ENCODE measurements around the gene NFE2L1. TPM values are rescaled to one million over a fixed set of nuclear protein-coding genes. Genes with fewer than 3 reads are reported as not detected.

Gene NFE2L1
- total and polyA plus RNA-seq, 9 of the 15 experiments (the other 6 are each of a cell fraction or from before 2014, with no cell fraction given) = 2.0 to 68.6 (median 39.7) TPM

GRCh38 chr17:48055531-48056245 lies 7.5 kb downstream of the NFE2L1 start (continued):
- TF ChIP-seq, protein P1, sequence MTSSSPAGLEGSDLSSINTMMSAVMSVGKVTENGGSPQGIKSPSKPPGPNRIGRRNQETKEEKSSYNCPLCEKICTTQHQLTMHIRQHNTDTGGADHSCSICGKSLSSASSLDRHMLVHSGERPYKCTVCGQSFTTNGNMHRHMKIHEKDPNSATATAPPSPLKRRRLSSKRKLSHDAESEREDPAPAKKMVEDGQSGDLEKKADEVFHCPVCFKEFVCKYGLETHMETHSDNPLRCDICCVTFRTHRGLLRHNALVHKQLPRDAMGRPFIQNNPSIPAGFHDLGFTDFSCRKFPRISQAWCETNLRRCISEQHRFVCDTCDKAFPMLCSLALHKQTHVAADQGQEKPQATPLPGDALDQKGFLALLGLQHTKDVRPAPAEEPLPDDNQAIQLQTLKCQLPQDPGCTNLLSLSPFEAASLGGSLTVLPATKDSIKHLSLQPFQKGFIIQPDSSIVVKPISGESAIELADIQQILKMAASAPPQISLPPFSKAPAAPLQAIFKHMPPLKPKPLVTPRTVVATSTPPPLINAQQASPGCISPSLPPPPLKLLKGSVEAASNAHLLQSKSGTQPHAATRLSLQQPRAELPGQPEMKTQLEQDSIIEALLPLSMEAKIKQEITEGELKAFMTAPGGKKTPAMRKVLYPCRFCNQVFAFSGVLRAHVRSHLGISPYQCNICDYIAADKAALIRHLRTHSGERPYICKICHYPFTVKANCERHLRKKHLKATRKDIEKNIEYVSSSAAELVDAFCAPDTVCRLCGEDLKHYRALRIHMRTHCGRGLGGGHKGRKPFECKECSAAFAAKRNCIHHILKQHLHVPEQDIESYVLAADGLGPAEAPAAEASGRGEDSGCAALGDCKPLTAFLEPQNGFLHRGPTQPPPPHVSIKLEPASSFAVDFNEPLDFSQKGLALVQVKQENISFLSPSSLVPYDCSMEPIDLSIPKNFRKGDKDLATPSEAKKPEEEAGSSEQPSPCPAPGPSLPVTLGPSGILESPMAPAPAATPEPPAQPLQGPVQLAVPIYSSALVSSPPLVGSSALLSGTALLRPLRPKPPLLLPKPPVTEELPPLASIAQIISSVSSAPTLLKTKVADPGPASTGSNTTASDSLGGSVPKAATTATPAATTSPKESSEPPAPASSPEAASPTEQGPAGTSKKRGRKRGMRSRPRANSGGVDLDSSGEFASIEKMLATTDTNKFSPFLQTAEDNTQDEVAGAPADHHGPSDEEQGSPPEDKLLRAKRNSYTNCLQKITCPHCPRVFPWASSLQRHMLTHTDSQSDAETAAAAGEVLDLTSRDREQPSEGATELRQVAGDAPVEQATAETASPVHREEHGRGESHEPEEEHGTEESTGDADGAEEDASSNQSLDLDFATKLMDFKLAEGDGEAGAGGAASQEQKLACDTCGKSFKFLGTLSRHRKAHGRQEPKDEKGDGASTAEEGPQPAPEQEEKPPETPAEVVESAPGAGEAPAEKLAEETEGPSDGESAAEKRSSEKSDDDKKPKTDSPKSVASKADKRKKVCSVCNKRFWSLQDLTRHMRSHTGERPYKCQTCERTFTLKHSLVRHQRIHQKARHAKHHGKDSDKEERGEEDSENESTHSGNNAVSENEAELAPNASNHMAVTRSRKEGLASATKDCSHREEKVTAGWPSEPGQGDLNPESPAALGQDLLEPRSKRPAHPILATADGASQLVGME (CRISPR knock-in tag; IDR thresholded peaks at IDR 0.05) = peak; percentile 51; the same call in 1 of the 2 replicates
- TF ChIP-seq ZNF668 (CRISPR knock-in tag; IDR thresholded peaks at IDR 0.05) (no peak; the same call in 1 of the 2 replicates), ZBTB5 (IDR thresholded peaks at IDR 0.05) (no peak), EP300 (IDR thresholded peaks at IDR 0.05; ENCODE audit: low read length) (peak; percentile 85)
- TF ChIP-seq, protein P2, sequence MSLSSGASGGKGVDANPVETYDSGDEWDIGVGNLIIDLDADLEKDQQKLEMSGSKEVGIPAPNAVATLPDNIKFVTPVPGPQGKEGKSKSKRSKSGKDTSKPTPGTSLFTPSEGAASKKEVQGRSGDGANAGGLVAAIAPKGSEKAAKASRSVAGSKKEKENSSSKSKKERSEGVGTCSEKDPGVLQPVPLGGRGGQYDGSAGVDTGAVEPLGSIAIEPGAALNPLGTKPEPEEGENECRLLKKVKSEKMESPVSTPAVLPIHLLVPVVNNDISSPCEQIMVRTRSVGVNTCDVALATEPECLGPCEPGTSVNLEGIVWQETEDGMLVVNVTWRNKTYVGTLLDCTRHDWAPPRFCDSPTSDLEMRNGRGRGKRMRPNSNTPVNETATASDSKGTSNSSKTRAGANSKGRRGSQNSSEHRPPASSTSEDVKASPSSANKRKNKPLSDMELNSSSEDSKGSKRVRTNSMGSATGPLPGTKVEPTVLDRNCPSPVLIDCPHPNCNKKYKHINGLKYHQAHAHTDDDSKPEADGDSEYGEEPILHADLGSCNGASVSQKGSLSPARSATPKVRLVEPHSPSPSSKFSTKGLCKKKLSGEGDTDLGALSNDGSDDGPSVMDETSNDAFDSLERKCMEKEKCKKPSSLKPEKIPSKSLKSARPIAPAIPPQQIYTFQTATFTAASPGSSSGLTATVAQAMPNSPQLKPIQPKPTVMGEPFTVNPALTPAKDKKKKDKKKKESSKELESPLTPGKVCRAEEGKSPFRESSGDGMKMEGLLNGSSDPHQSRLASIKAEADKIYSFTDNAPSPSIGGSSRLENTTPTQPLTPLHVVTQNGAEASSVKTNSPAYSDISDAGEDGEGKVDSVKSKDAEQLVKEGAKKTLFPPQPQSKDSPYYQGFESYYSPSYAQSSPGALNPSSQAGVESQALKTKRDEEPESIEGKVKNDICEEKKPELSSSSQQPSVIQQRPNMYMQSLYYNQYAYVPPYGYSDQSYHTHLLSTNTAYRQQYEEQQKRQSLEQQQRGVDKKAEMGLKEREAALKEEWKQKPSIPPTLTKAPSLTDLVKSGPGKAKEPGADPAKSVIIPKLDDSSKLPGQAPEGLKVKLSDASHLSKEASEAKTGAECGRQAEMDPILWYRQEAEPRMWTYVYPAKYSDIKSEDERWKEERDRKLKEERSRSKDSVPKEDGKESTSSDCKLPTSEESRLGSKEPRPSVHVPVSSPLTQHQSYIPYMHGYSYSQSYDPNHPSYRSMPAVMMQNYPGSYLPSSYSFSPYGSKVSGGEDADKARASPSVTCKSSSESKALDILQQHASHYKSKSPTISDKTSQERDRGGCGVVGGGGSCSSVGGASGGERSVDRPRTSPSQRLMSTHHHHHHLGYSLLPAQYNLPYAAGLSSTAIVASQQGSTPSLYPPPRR (CRISPR knock-in tag; IDR thresholded peaks at IDR 0.05; ENCODE audit: borderline replicate concordance) = no peak
- TF ChIP-seq, protein P3, sequence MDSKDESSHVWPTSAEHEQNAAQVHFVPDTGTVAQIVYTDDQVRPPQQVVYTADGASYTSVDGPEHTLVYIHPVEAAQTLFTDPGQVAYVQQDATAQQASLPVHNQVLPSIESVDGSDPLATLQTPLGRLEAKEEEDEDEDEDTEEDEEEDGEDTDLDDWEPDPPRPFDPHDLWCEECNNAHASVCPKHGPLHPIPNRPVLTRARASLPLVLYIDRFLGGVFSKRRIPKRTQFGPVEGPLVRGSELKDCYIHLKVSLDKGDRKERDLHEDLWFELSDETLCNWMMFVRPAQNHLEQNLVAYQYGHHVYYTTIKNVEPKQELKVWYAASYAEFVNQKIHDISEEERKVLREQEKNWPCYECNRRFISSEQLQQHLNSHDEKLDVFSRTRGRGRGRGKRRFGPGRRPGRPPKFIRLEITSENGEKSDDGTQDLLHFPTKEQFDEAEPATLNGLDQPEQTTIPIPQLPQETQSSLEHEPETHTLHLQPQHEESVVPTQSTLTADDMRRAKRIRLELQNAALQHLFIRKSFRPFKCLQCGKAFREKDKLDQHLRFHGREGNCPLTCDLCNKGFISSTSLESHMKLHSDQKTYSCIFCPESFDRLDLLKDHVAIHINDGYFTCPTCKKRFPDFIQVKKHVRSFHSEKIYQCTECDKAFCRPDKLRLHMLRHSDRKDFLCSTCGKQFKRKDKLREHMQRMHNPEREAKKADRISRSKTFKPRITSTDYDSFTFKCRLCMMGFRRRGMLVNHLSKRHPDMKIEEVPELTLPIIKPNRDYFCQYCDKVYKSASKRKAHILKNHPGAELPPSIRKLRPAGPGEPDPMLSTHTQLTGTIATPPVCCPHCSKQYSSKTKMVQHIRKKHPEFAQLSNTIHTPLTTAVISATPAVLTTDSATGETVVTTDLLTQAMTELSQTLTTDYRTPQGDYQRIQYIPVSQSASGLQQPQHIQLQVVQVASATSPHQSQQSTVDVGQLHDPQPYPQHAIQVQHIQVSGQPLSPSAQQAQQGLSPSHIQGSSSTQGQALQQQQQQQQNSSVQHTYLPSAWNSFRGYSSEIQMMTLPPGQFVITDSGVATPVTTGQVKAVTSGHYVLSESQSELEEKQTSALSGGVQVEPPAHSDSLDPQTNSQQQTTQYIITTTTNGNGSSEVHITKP (IDR thresholded peaks at IDR 0.05; ENCODE audit: partially characterized antibody) = no peak
- TF ChIP-seq, protein P4, sequence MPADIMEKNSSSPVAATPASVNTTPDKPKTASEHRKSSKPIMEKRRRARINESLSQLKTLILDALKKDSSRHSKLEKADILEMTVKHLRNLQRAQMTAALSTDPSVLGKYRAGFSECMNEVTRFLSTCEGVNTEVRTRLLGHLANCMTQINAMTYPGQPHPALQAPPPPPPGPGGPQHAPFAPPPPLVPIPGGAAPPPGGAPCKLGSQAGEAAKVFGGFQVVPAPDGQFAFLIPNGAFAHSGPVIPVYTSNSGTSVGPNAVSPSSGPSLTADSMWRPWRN (IDR thresholded peaks at IDR 0.05; ENCODE audit: low read depth) = no peak
